Common myeloid progenitor, CD34-positive (primary cell): Measurements from ENCODE around the gene DNASE1L2.

Experiments
- CTCF ChIA-PET: fragments of 350-600 bp; sonication (Branson Sonifier 250); formaldehyde crosslinking; loops from one replicate; lab custom pipeline; 2021; ENCODE audit warnings: antibody characterized with exemption; lab: Charles Lee
- POLR2A ChIA-PET: fragments of 350-600 bp; sonication (Branson Sonifier 250); formaldehyde crosslinking; loops from one replicate; lab custom pipeline; 2021; ENCODE audit warnings: antibody characterized with exemption; lab: Charles Lee
- DNase-seq, 3 donors: peaks; one replicate each; pipeline versions ENCODE4 v3.0.0 to v3.0.0-alpha.2; 2013
- H3K27ac ChIP-seq, 2 experiments: 1 replicate in 1 of 2; 2 replicates in 1 of 2; pipeline ENCODE4 v1.7.0; 2013; ENCODE audit warnings: inconsistent platforms in 2 of 2, low read length in 2 of 2, mild to moderate bottlenecking in 2 of 2, low read depth in 1 of 2, moderate library complexity in 1 of 2; ENCODE audit not compliant: severe bottlenecking in 2 of 2, insufficient read depth in 1 of 2, poor library complexity in 1 of 2
- H3K27me3 ChIP-seq, 5 experiments: replicated peaks in 2 of 5; 1 replicate in 3 of 5; 2 replicates in 2 of 5; pipeline versions ENCODE4 v1.6.1 to v1.7.0; 2013; ENCODE audit warnings: low read length in 4 of 5, mild to moderate bottlenecking in 2 of 5, moderate library complexity in 2 of 5, inconsistent platforms in 1 of 5; ENCODE audit not compliant: insufficient read depth in 5 of 5, control insufficient read depth in 4 of 5
- H3K36me3 ChIP-seq, 4 experiments: 1 replicate in 2 of 4; 2 replicates in 2 of 4; pipeline versions ENCODE4 v1.6.1 to v1.7.0; 2013; ENCODE audit warnings: low read length in 3 of 4, control low read depth in 1 of 4, mild to moderate bottlenecking in 1 of 4; ENCODE audit not compliant: control insufficient read depth in 4 of 4, insufficient read depth in 4 of 4
- H3K4me1 ChIP-seq, 4 experiments: 1 replicate in 3 of 4; 2 replicates in 1 of 4; pipeline versions ENCODE4 v1.6.1 to v1.7.1; 2013; ENCODE audit warnings: low read length in 3 of 4, mild to moderate bottlenecking in 3 of 4, control low read depth in 1 of 4, inconsistent platforms in 1 of 4, moderate library complexity in 1 of 4; ENCODE audit not compliant: control insufficient read depth in 4 of 4, insufficient read depth in 4 of 4; ENCODE audit errors: control extremely low read depth in 1 of 4
- H3K4me3 ChIP-seq, 7 experiments: 1 replicate in 4 of 7; 2 replicates in 3 of 7; pipeline versions ENCODE4 v1.5.1 to v1.7.0; 2013; ENCODE audit warnings: mild to moderate bottlenecking in 7 of 7, low read length in 6 of 7, moderate library complexity in 6 of 7, inconsistent platforms in 2 of 7, low read depth in 2 of 7, control low read depth in 1 of 7; ENCODE audit not compliant: insufficient read depth in 4 of 7, control insufficient read depth in 1 of 7; ENCODE audit errors: extremely low read depth in 1 of 7
- H3K9me3 ChIP-seq, 5 experiments: 1 replicate in 4 of 5; 2 replicates in 1 of 5; pipeline versions ENCODE4 v1.6.1 to v1.7.1; 2013; ENCODE audit warnings: low read length in 4 of 5, mild to moderate bottlenecking in 2 of 5, inconsistent platforms in 1 of 5, low read depth in 1 of 5, moderate library complexity in 1 of 5; ENCODE audit not compliant: control insufficient read depth in 4 of 5, insufficient read depth in 2 of 5; ENCODE audit errors: control extremely low read depth in 1 of 5
- WGBS: methylation state at CpG from one replicate; pipeline ENCODE4 v1.1.5; 2013; ENCODE audit not compliant: insufficient coverage; 5-methylcytosine and 5-hydroxymethylcytosine counted together

Gene DNASE1L2

GRCh38 chr16:2280461-2280860 is 44.2 kb downstream of the DNASE1L2 start:
- ChIA-PET POLR2A (no interaction called here), CTCF (no interaction called here)
- WGBS: 100% methylated on average over 5 of the region's 8 CpGs
- no peaks in the 10 kb centered on the region for H3K9me3 ChIP-seq
- H3K27ac ChIP-seq: no peak overlapping the region
- no peaks in the 10 kb centered on the region for H3K27me3 ChIP-seq
- no peaks in the 10 kb centered on the region for H3K4me1 ChIP-seq
- H3K4me3 ChIP-seq: no peak overlapping the region
- no peak for DNase-seq
- H3K36me3 ChIP-seq: peaks cover 0 to 15% (median 7%) of the 10 kb centered on the region in 4 experiments

GRCh38 chr16:2280981-2281542 is 44.8 kb downstream of the DNASE1L2 start:
- 97% methylated on average over 18 of the region's 24 CpGs for WGBS
- ChIA-PET POLR2A (no interaction called here), CTCF (no interaction called here)
- Histone ChIP-seq H3K4me3 (no peak overlapping the region), H3K36me3 (peaks cover 0 to 16% (median 7%) of the 10 kb centered on the region in 4 experiments), H3K4me1 (no peaks in the 10 kb centered on the region), H3K27me3 (no peaks in the 10 kb centered on the region), H3K9me3 (no peaks in the 10 kb centered on the region), H3K27ac (no peak overlapping the region)
- no peak for DNase-seq

DNA sequence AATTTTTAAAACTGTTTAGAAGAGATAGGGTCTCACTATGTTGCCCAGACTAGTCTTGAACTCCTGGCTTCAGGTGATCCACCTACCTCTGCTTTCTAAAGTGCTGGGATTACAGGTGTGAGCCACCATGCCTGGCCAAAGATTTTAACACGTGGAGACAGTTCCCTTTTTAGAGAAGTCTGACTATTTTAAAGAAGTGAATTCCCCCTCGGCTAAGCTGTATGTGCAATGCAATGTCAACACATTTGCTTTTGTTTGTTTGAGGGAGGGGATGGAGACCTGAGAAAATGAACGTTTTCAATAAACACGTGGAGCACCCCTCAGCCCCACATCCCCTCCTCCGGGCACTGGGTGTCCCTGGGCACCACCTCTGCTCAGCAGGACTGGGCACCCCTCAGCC is 46.0 kb downstream of the DNASE1L2 start:
- no peak overlapping the region for H3K27ac ChIP-seq
- POLR2A ChIA-PET: no interaction called here
- no peaks in the 10 kb centered on the region for H3K4me1 ChIP-seq
- no peaks in the 10 kb centered on the region for H3K9me3 ChIP-seq
- peaks cover 0 to 18% (median 7%) of the 10 kb centered on the region in 4 experiments for H3K36me3 ChIP-seq
- CTCF ChIA-PET: no interaction called here
- no peaks in the 10 kb centered on the region for H3K27me3 ChIP-seq
- DNase-seq: no peak
- no peak overlapping the region for H3K4me3 ChIP-seq
- 96% methylated on average over 2 of the region's 5 CpGs for WGBS

- Histone ChIP-seq H3K36me3 (peaks cover 0 to 16% (median 7%) of the 10 kb centered on the region in 4 experiments), H3K27ac (no peak overlapping the region), H3K9me3 (no peaks in the 10 kb centered on the region), H3K4me1 (peaks cover 0 to 1% (median 0%) of the 10 kb centered on the region in 4 experiments), H3K4me3 (no peak overlapping the region), H3K27me3 (no peaks in the 10 kb centered on the region)
- POLR2A ChIA-PET: no interaction called here
- no peak for DNase-seq
- CTCF ChIA-PET: no interaction called here
- WGBS: 97% methylated on average over 18 of the region's 26 CpGs
Observed at GRCh38 chr16:2282866-2283555, 46.8 kb downstream of the DNASE1L2 start.

GRCh38 chr16:2284001-2284770 is 47.9 kb downstream of the DNASE1L2 start:
- DNase-seq: no peak
- ChIA-PET CTCF (no interaction called here), POLR2A (no interaction called here)
- H3K4me1 ChIP-seq: peaks cover 0 to 12% (median 7%) of the 10 kb centered on the region in 4 experiments
- H3K27me3 ChIP-seq: no peaks in the 10 kb centered on the region
- H3K4me3 ChIP-seq: no peak overlapping the region
- peaks cover 0 to 13% (median 6%) of the 10 kb centered on the region in 4 experiments for H3K36me3 ChIP-seq
- no peaks in the 10 kb centered on the region for H3K9me3 ChIP-seq
- WGBS: 97% methylated on average over 30 of the region's 37 CpGs
- no peak overlapping the region for H3K27ac ChIP-seq

DNA sequence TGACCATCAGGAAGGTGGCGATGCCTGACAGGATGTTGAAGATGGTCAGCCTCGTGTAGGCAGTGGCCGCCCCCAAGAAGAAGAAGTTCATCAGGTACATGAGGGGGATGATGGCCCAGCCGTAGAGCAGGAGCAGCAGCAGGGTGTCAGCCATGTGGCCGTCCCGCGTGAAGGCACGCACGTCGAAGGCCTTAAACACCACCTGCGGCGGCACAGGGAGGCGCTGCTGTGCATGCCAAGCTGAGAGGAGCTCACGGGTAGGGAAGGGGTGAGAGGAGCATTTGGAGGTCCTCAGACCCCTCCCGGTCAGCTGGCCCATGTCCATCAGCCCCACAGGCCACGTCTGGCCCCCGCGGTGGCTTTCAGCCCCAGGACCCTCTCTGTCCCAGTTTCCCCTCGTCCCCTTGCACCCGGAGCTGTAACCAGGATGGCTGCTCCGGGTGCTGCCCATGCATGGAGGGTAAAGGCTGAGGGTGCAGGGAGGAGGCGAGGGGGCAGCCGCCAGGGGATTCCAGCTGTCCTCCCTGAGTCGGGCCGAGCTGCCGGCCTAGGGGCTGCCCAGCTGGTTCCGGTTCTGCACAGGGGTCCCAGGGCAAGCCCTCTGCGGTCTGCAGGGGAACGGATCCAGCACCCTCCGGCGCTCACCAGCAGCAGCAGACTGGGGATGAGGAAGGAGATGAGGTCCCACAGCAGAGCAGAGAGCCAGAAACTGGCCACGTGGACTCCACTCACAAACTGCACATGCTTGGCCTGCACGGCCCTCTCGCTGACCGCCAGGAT is 48.7 kb downstream of the DNASE1L2 start:
- ChIA-PET CTCF (no interaction called here), POLR2A (no interaction called here)
- H3K4me1 ChIP-seq: peaks cover 0 to 19% (median 9%) of the 10 kb centered on the region in 4 experiments
- H3K4me3 ChIP-seq: no peak overlapping the region
- H3K27ac ChIP-seq: no peak overlapping the region
- H3K27me3 ChIP-seq: no peaks in the 10 kb centered on the region
- H3K9me3 ChIP-seq: no peaks in the 10 kb centered on the region
- WGBS: 98% methylated on average over 32 of the region's 35 CpGs
- peaks cover 0 to 14% (median 6%) of the 10 kb centered on the region in 4 experiments for H3K36me3 ChIP-seq
- DNase-seq: no peak
